Breast epithelium (tissue), 4 donors: ENCODE data around the gene CHKA. TPM values are rescaled to one million over a fixed set of nuclear protein-coding genes. Genes with fewer than 3 reads are reported as not detected.

ENCODE experiments used
- DNase-seq, 2 donors: peaks; one replicate each; pipeline ENCODE4 v3.0.0-alpha.2; 2019; ENCODE audit warnings: low spot score in 2 of 2
- H3K27ac ChIP-seq, 2 donors: fragments of 200-600 bp; sonication (generic) in 1 of 2; one replicate each; pipeline ENCODE4 v1.5.1; 2016 to 2019; ENCODE audit warnings: mild to moderate bottlenecking in 1 of 2
- H3K27me3 ChIP-seq, 2 donors: fragments of 200-600 bp; sonication (generic) in 1 of 2; one replicate each; pipeline versions ENCODE4 v1.5.1 to v1.6.0; 2017 to 2019; ENCODE audit warnings: control low read depth in 1 of 2, mild to moderate bottlenecking in 1 of 2
- H3K36me3 ChIP-seq: fragments of 200-600 bp; one replicate; pipeline ENCODE4 v1.5.1; 2019
- H3K4me1 ChIP-seq, 2 donors: fragments of 200-600 bp; sonication (generic); one replicate each; pipeline ENCODE4 v1.5.1; 2016 to 2019; ENCODE audit warnings: control low read depth in 1 of 2
- H3K4me3 ChIP-seq, 3 donors: fragments of 200-600 bp; sonication (generic); 1 replicate in 2 of 3; 2 replicates in 1 of 3; pipeline ENCODE4 v1.5.1; 2016 to 2019; ENCODE audit warnings: mild to moderate bottlenecking in 3 of 3, moderate library complexity in 2 of 3
- H3K9me3 ChIP-seq, 2 donors: fragments of 200-600 bp; sonication (generic) in 1 of 2; one replicate each; pipeline ENCODE4 v1.5.1; 2016 to 2019; ENCODE audit warnings: control low read depth in 1 of 2
- POLR2A ChIP-seq: fragments of 450-650 bp; IDR thresholded peaks from one replicate; pipeline ENCODE4 v1.6.1; 2016; ENCODE audit warnings: antibody characterized with exemption, mild to moderate bottlenecking, moderate library complexity
- POLR2AphosphoS5 ChIP-seq, 3 donors: sonication (generic); formaldehyde crosslinking; IDR thresholded peaks; one replicate each; pipeline ENCODE4 v1.6.1; 2017; ENCODE audit warnings: antibody characterized with exemption in 3 of 3
- intact Hi-C: fragments of 100-400 bp; cut with DNase I; formaldehyde crosslinking; loops from one replicate; pipeline ENCODE4 v1.15.1; 2023; ENCODE audit warnings: low total_unique reads
- total RNA-seq, 3 donors: library from RNA; depleted of rRNA; stranded (reverse); fragments of >200 nt; gene quantifications; one replicate each; pipeline ENCODE4 v1.1.0, GENCODE V29; 2016
- TF ChIP-seq, protein P1 (sequence below), 3 donors: fragments of 450-650 bp; IDR thresholded peaks; one replicate each; pipeline ENCODE4 v1.5.1; 2016 to 2017; ENCODE audit warnings: antibody characterized with exemption in 3 of 3, mild to moderate bottlenecking in 3 of 3, moderate library complexity in 3 of 3

CHKA gene
- total RNA-seq, 3 donors from 2014 or later = 52.1 to 73.0 (median 71.7) TPM

DNA sequence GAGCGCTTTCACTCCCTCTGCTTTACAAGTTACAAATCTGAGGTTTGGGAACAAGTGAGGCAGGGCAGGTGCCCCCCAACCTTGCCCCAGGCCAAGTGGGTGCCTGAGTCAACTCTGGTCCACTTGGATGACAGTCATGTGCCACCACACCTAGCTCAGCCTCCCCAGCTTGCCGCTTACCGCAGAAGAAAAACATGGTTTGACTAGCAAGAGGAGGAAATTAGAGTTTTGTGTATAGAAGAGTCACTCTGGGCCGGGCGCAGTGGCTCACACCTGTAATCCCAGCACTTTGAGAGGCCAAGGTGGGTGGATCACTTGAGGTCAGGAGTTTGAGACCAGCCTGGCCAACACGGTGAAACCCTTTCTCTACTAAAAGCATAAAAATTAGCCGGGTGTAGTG is 27.7 kb upstream of the CHKA start:
- H3K9me3 ChIP-seq = no peaks in the 10 kb centered on the region
- H3K4me1 ChIP-seq = peaks cover 8 to 10% of the 10 kb centered on the region in 2 donors
- no peak overlapping the region for H3K4me3 ChIP-seq
- no peaks in the 10 kb centered on the region for H3K36me3 ChIP-seq
- peak overlapping the region in 1 of 2 donors; percentile 42 for H3K27ac ChIP-seq
- intact Hi-C loops = no loop called here
- no peak for DNase-seq
- TF ChIP-seq, protein P1, sequence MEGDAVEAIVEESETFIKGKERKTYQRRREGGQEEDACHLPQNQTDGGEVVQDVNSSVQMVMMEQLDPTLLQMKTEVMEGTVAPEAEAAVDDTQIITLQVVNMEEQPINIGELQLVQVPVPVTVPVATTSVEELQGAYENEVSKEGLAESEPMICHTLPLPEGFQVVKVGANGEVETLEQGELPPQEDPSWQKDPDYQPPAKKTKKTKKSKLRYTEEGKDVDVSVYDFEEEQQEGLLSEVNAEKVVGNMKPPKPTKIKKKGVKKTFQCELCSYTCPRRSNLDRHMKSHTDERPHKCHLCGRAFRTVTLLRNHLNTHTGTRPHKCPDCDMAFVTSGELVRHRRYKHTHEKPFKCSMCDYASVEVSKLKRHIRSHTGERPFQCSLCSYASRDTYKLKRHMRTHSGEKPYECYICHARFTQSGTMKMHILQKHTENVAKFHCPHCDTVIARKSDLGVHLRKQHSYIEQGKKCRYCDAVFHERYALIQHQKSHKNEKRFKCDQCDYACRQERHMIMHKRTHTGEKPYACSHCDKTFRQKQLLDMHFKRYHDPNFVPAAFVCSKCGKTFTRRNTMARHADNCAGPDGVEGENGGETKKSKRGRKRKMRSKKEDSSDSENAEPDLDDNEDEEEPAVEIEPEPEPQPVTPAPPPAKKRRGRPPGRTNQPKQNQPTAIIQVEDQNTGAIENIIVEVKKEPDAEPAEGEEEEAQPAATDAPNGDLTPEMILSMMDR (IDR thresholded peaks at IDR 0.05) = no peak
- TF ChIP-seq POLR2A = no peak
- no peak for TF ChIP-seq POLR2AphosphoS5 (IDR thresholded peaks at IDR 0.05)
- no peaks in the 10 kb centered on the region for H3K27me3 ChIP-seq

DNA sequence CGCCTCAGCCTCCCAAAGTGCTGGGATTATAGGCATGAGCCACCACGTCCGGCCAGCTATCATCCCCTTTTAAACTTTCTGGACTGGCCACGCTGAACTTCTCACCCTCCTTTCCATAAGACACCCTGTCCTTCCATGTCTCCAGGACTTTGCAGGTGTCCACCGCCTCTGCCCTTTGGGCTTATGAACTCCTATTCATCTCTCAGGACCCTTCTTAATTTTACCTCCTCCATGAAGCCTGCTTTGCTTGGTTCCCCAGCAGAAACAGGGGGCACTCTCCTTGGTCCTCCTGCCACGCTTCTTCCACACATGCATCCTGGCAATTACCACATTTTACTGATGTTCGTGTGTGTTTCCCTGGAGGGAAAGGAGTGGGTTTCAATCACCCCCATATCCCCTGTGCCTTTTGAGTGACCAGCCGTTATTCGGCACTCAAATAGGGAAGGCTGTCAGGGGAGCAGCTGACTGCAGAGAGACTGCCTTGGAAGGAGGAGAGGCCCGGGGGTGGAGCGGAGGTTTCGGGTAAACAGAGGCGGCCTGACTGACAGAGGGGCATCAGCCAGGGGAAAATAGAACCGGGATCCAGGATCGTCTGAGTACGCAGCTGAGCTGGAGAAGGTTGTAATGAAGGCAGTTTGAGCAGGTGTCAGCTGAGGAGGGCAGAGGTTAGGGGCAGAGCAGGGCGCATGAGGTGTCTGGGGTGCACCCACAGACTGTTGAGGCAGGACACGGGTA is 27.1 kb upstream of the CHKA start:
- no peak for DNase-seq
- Histone ChIP-seq H3K36me3 (no peaks in the 10 kb centered on the region), H3K27me3 (no peaks in the 10 kb centered on the region), H3K9me3 (no peaks in the 10 kb centered on the region), H3K4me1 (peaks cover 8 to 10% of the 10 kb centered on the region in 2 donors), H3K4me3 (no peak overlapping the region), H3K27ac (peak overlapping the region in 1 of 2 donors; percentile 89)
- intact Hi-C loops = no loop called here
- TF ChIP-seq POLR2AphosphoS5 (IDR thresholded peaks at IDR 0.05) = no peak

DNA sequence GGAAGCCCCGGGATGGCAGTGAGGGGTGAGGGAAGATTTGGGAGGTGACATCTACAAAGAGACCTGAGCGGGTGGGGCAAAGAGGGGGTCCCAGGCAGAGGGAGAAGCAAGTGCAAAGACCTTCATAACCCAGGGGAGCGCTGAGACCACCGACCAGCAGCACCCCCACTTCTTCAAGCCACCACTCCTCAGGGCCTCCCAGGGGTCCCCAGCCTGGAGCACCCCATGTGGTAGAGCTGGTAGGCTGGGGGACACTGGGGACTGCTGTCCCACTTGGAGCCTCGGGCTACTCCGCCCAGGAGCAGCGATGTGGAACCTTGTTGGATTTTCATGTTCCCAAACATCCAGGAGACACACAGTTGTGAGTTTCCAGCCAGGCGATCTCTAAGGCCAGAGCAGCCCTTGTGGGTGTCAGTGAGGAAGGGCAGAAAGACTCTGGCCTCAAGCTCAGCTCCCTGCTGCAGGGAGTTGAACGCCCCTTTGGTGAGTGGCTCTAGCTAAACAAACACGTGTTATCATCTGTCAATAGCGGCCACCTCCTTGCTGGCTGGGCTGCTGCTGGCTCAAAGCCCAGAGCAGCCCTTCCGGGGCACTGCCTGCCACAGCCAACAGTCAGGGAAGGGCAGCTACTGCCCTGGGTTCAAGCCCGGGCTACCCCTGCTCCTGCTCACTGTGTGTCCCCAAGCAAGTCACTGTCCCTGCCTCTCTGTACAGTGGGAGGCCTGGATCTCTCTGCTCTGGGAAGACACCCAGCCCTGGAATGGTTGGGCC is 25.7 kb upstream of the CHKA start:
- Histone ChIP-seq H3K4me1 (peaks cover 10 to 16% of the 10 kb centered on the region in 2 donors), H3K36me3 (no peaks in the 10 kb centered on the region), H3K9me3 (no peaks in the 10 kb centered on the region), H3K27me3 (no peaks in the 10 kb centered on the region), H3K27ac (peak overlapping the region; percentile 79 to 89), H3K4me3 (no peak overlapping the region)
- intact Hi-C loops = no loop called here
- peak in 1 of 3 donors; percentile 20 for TF ChIP-seq POLR2AphosphoS5 (IDR thresholded peaks at IDR 0.05)
- TF ChIP-seq, protein P1 (IDR thresholded peaks at IDR 0.05) = no peak
- DNase-seq = no peak

DNA sequence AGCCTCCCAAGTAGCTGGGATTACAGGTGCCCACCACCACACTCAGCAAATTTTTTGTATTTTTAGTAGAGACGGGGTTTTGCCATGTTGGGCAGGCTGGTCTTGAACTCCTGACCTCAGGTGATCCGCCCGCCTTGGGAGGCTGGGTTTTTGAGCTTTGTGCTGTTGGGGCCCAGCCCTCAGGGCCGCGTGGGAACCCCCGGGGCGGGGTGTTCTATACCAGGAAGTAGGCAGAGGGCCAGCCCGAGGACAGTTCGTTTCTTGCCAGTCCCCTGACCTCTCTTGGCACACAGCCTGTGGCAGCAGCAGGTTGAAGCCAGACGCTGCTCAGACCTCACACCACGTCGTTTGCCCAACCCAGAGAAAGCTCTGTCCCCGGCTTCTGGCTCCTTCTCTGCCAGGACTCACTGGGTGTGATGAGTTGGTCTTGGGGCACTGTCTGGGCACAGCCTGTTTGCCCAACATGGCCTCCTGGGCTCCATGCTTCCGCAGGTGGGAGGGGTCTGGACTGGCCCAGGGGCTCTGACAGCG is 24.9 kb upstream of the CHKA start:
- Histone ChIP-seq H3K36me3 (no peaks in the 10 kb centered on the region), H3K4me3 (no peak overlapping the region), H3K4me1 (peaks cover 12 to 24% of the 10 kb centered on the region in 2 donors), H3K27me3 (no peaks in the 10 kb centered on the region), H3K27ac (peak overlapping the region; percentile 79 to 89), H3K9me3 (no peaks in the 10 kb centered on the region)
- intact Hi-C loops = no loop called here
- peak; percentile 95 to 97 for DNase-seq
- no peak for TF ChIP-seq POLR2A
- peak; percentile 19 to 60 (median 26) for TF ChIP-seq POLR2AphosphoS5 (IDR thresholded peaks at IDR 0.05)
- TF ChIP-seq, protein P1 (IDR thresholded peaks at IDR 0.05) = no peak

DNA sequence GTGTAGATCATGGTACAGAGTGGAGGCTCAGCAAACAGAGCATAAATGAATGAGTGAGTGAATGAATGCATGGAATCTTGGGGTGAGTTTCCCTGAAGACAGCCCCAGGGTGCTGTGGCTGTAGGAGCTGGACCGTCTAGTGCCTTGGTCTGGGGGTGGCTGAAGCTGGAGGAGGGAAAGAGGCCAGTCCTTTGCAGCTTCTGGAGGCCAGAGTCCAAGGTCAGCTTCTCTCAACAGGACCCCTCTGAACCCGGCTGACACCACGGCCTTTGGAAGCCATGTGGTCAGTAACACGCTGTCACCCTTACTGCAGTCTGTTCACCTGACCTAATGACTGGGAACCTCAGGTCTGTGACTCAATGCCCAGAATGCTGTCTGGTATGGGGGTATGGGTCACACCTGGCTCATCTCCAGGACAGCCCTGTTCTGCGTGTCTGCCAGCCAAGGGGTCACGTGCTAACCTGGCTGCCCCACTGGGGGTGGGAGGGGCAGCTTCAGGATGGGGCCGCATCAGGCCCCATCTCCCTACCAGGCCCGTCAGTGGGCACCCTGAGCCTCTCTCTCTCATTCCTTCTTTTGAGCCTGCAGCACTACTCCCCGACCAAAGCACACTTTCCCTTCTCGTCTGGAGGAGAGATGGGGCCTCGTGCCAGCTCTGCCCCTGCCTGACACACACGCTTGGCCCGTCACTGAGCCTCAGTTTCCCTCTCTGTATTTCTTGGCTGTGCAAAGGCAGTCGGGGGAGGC is 24.1 kb upstream of the CHKA start:
- Histone ChIP-seq H3K4me1 (peaks cover 15 to 31% of the 10 kb centered on the region in 2 donors), H3K9me3 (no peaks in the 10 kb centered on the region), H3K27me3 (no peaks in the 10 kb centered on the region), H3K27ac (peak overlapping the region; percentile 79 to 89), H3K36me3 (no peaks in the 10 kb centered on the region), H3K4me3 (no peak overlapping the region)
- intact Hi-C loops = no loop called here
- TF ChIP-seq, protein P1 (IDR thresholded peaks at IDR 0.05) = no peak
- DNase-seq = peak in 1 of 2 donors; percentile 62
